Inflammatory macrophage treated with lipopolysaccharide for 1 hour (primary cell): ENCODE results near the gene ADAMTS8.

Experiments used
- DNase-seq, 2 donors: peaks; one replicate each; pipeline ENCODE4 v3.0.0-alpha.2; 2020 to 2022

The ADAMTS8 gene

DNA sequence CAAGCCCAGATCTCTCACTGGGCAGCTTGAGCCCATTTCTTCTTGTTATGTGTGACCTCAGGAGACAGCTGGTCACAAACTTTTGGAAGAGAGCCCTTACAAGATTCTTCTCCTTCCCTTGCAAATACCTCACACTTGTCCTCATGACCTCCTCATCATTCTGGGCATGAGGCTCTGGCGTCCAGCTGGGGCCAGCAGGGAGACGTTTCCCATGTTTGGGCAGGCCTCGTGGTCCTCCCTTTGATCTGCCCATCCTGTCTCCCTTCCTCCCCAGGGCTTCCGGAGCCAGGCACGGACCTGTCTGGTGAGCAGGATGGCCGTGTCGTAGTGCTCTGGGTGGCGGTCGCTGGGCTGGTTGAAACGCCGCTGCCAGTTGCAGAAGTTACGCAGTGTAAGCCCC is 9.7 kb downstream of the ADAMTS8 start:
- DNase-seq: no peak

DNA sequence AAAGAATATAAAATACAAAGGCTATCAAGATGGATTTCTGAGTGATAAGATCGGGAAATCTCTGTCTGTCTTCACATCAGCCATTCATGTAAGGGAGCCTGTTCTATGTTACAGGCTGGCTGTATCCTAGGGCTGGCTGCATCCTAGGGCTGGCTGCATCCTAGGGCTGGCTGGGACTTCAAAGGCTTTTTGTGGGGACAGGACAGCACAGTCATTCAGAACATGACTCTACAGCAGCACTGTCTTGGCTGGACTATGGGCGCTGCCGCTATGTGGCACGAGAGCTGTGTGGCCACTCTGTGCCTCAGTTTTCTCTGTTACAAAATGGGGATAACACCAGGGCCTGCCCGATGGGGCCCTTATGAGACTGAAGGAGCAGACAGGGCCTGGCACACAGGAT is 10.2 kb downstream of the ADAMTS8 start:
- no peak for DNase-seq

- DNase-seq: no peak
Observed at GRCh38 chr11:130416906-130417305, 11.5 kb downstream of the ADAMTS8 start.

- DNase-seq: no peak
Observed at GRCh38 chr11:130416530-130416882, 11.9 kb downstream of the ADAMTS8 start.

GRCh38 chr11:130415731-130416529 is 12.5 kb downstream of the ADAMTS8 start:
- no peak for DNase-seq

GRCh38 chr11:130414107-130415080 is 14.0 kb downstream of the ADAMTS8 start:
- DNase-seq: no peak

- no peak for DNase-seq
Observed at GRCh38 chr11:130413405-130414106, 14.9 kb downstream of the ADAMTS8 start.

DNA sequence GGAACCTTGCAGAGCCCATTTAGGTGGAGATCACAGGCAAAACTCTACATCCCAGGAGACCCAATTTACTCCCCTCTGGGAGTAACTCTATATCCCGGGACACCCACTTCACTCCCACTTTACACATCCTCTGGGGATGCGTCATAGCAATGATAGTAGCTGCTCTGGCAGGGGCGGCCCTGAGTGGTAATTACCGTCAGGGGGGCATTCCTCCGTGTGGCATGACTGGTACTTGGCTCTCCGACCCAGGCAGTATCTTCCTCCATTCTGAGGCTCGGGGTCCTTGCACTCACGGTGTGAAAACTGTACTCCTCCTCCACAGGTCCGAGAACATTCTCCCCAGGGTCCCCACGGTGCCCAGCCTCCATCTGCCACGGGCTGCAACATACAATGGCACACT is 17.2 kb downstream of the ADAMTS8 start:
- DNase-seq: no peak

GRCh38 chr11:130409594-130410388 is 18.6 kb downstream of the ADAMTS8 start:
- no peak for DNase-seq

GRCh38 chr11:130408901-130409300 is 19.5 kb downstream of the ADAMTS8 start:
- no peak for DNase-seq

GRCh38 chr11:130408401-130408890 is 20.0 kb downstream of the ADAMTS8 start:
- DNase-seq: no peak

GRCh38 chr11:130407978-130408377 is 20.4 kb downstream of the ADAMTS8 start:
- DNase-seq: no peak

GRCh38 chr11:130405428-130405827 is 23.0 kb downstream of the ADAMTS8 start:
- no peak for DNase-seq

GRCh38 chr11:130404727-130405126 is 23.7 kb downstream of the ADAMTS8 start:
- DNase-seq: no peak

DNA sequence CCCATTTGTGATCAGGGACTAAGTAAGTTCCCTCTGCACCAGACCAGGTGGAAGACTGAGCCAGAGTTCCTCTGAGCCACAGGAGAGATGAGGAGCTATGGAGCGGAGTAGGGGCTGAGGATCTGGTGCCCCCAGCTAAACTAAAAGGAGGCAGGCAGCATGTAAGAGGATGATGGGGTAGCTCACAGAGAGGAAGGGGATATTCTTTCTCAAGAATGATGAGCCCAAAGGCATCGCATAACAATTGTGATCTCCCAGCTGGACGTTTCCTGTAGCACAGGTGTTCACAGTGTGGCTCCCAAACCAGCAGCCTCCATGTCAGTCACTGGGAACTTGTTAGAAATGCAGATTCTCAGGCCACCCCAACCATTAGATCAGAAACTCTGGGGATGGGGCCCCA is 24.4 kb downstream of the ADAMTS8 start:
- DNase-seq: no peak

- peak; percentile 43 to 84 for DNase-seq
Observed at GRCh38 chr11:130403271-130403804, 25.1 kb downstream of the ADAMTS8 start.

DNA sequence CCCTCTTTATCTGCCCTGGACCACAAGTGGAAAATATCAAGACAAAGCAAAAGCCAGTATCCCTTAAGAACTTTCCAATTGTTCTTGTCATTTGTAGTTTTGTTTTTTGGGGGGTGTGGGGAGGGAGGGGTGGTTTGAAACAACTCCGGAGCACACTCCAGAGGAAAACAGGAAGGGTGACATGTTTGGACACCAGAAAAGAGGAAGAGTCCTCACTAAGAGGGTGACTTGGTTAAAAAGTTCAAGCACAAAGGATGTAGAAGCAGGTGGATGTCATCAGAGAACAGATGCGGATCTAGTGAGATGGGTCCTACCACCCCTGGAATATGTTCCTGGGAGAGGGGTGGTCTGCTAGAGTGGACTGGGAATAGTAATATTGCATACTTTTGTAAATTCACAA is 25.8 kb downstream of the ADAMTS8 start:
- DNase-seq: peak in 1 of 2 donors; percentile 16

- DNase-seq: peak; percentile 72 to 88
Observed at GRCh38 chr11:130400781-130401483, 27.5 kb downstream of the ADAMTS8 start.

DNA sequence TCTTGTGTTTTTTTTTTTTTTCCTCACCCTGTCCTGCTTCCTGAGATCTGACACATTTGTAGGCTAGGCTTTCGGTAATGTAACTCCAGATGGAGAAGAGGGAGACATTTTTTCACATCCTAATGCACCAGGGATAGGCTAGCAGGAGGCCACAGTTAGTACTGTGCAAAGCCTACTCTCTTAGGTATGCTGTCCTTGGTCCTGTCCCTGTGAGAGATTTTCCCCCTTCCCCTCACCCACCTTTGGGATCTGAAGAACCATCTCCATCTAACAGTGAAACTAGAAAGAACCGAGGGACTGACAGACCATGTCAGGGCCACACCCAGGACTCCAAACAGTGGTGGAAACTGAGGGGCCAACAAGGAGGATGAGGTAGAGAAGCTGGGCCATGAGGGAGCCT is 29.2 kb downstream of the ADAMTS8 start:
- DNase-seq: no peak

DNA sequence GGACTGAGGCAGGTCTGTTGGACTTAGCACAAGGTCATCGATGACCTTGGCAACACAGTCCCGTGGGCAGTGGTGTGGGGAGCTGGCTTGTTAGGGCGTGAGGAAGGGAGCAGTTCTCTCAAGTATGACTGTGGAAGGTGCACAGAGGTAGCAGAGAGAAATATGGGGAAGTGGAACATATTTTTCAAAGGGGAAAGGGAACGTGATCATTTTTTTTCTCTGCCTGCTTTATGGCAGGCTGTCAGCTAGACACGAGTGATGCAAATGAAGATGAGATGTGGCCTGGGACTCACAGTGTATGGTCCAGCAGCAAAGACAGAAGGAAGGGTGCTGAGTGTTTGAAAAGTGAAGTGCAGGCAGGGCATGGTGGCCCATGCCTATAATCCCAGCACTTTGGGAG is 30.6 kb downstream of the ADAMTS8 start:
- DNase-seq: no peak

DNA sequence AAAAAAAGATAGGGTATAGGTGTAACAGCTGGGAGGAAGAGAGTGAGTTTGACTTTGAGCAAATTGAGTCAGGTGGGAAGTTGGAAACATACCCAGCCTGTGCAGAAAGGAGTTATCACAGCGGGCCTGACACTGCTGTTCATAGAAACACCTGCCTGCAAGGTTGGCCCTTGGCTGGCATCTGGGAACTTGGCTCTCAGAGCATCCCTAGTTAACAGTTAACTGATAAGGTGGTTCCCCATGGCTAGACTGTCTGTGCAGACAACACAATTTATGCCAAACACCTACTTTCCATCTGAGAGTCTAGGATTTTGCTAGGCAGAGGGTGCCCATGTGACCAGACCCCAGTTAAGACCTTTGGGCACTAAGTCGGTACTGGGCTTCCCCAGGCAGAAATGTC is 31.4 kb downstream of the ADAMTS8 start:
- DNase-seq: no peak
